Activated naive CD8-positive, alpha-beta T cell treated with anti-CD3 and anti-CD28 coated beads for 36 hours (primary cell): ENCODE data around the gene UCK2. TPM values are rescaled to one million over a fixed set of nuclear protein-coding genes. Genes with fewer than 3 reads are reported as not detected.

ENCODE experiments used
- DNase-seq: peaks from one replicate; pipeline ENCODE4 v3.0.0; 2021
- H3K27ac Mint-ChIP-seq: one replicate; pipeline ENCODE4 v1.8.0; 2022; ENCODE audit warnings: mild to moderate bottlenecking, moderate library complexity, mixed read lengths
- H3K27me3 Mint-ChIP-seq: one replicate; pipeline ENCODE4 v1.8.0; 2022; ENCODE audit warnings: mild to moderate bottlenecking, mixed read lengths
- H3K36me3 Mint-ChIP-seq: one replicate; pipeline ENCODE4 v1.8.0; 2021; ENCODE audit warnings: mild to moderate bottlenecking, mixed read lengths
- H3K4me1 Mint-ChIP-seq: one replicate; pipeline ENCODE4 v1.8.0; 2021; ENCODE audit warnings: mixed read lengths
- H3K4me3 Mint-ChIP-seq: one replicate; pipeline ENCODE4 v1.8.0; 2022; ENCODE audit warnings: mild to moderate bottlenecking, moderate library complexity, mixed read lengths
- H3K9me3 Mint-ChIP-seq: one replicate; pipeline ENCODE4 v1.8.0; 2022; ENCODE audit warnings: mixed read lengths
- total RNA-seq, 2 experiments: library from RNA; stranded (reverse); gene quantifications; one replicate each; pipeline ENCODE4 v1.2.3, GENCODE V29; 2021

Gene UCK2
- total RNA-seq, 2 experiments from 2014 or later: 88.6 to 92.2 TPM

- no peaks in the 10 kb centered on the region for H3K27me3 Mint-ChIP-seq
- H3K4me3 Mint-ChIP-seq: no peak overlapping the region
- peaks cover 31% of the 10 kb centered on the region for H3K36me3 Mint-ChIP-seq
- no peaks in the 10 kb centered on the region for H3K9me3 Mint-ChIP-seq
- DNase-seq: no peak
- H3K27ac Mint-ChIP-seq: no peak overlapping the region
- peaks cover 33% of the 10 kb centered on the region for H3K4me1 Mint-ChIP-seq
Measured at GRCh38 chr1:165844114-165844798, 16.8 kb downstream of the UCK2 start.

- Mint-ChIP-seq H3K27ac (no peak overlapping the region), H3K36me3 (peaks cover 31% of the 10 kb centered on the region), H3K27me3 (no peaks in the 10 kb centered on the region), H3K4me1 (peaks cover 35% of the 10 kb centered on the region), H3K9me3 (no peaks in the 10 kb centered on the region), H3K4me3 (no peak overlapping the region)
- no peak for DNase-seq
Measured at GRCh38 chr1:165844933-165845332, 17.5 kb downstream of the UCK2 start.

GRCh38 chr1:165845569-165845968, 18.2 kb downstream of the UCK2 start:
- no peak overlapping the region for H3K4me3 Mint-ChIP-seq
- H3K9me3 Mint-ChIP-seq: no peaks in the 10 kb centered on the region
- H3K36me3 Mint-ChIP-seq: peaks cover 27% of the 10 kb centered on the region
- H3K27me3 Mint-ChIP-seq: no peaks in the 10 kb centered on the region
- peaks cover 31% of the 10 kb centered on the region for H3K4me1 Mint-ChIP-seq
- DNase-seq: no peak
- H3K27ac Mint-ChIP-seq: no peak overlapping the region

GRCh38 chr1:165845992-165846748, 18.8 kb downstream of the UCK2 start:
- no peaks in the 10 kb centered on the region for H3K27me3 Mint-ChIP-seq
- peaks cover 34% of the 10 kb centered on the region for H3K4me1 Mint-ChIP-seq
- H3K4me3 Mint-ChIP-seq: no peak overlapping the region
- H3K27ac Mint-ChIP-seq: no peak overlapping the region
- peaks cover 27% of the 10 kb centered on the region for H3K36me3 Mint-ChIP-seq
- no peaks in the 10 kb centered on the region for H3K9me3 Mint-ChIP-seq
- DNase-seq: no peak

GRCh38 chr1:165847486-165847885, 20.1 kb downstream of the UCK2 start:
- H3K27ac Mint-ChIP-seq: no peak overlapping the region
- no peak for DNase-seq
- no peaks in the 10 kb centered on the region for H3K27me3 Mint-ChIP-seq
- no peaks in the 10 kb centered on the region for H3K9me3 Mint-ChIP-seq
- H3K4me3 Mint-ChIP-seq: no peak overlapping the region
- H3K36me3 Mint-ChIP-seq: peaks cover 28% of the 10 kb centered on the region
- peaks cover 27% of the 10 kb centered on the region for H3K4me1 Mint-ChIP-seq

- Mint-ChIP-seq H3K36me3 (peaks cover 23% of the 10 kb centered on the region), H3K27ac (no peak overlapping the region), H3K27me3 (no peaks in the 10 kb centered on the region), H3K4me1 (peaks cover 24% of the 10 kb centered on the region), H3K4me3 (no peak overlapping the region), H3K9me3 (no peaks in the 10 kb centered on the region)
- DNase-seq: no peak
Measured at GRCh38 chr1:165849353-165850133, 22.1 kb downstream of the UCK2 start.

GRCh38 chr1:165851034-165851658, 23.7 kb downstream of the UCK2 start:
- no peak for DNase-seq
- no peak overlapping the region for H3K4me3 Mint-ChIP-seq
- H3K9me3 Mint-ChIP-seq: no peaks in the 10 kb centered on the region
- H3K27ac Mint-ChIP-seq: no peak overlapping the region
- H3K4me1 Mint-ChIP-seq: peaks cover 24% of the 10 kb centered on the region
- peaks cover 23% of the 10 kb centered on the region for H3K36me3 Mint-ChIP-seq
- H3K27me3 Mint-ChIP-seq: no peaks in the 10 kb centered on the region

- peaks cover 22% of the 10 kb centered on the region for H3K4me1 Mint-ChIP-seq
- H3K9me3 Mint-ChIP-seq: no peaks in the 10 kb centered on the region
- peaks cover 20% of the 10 kb centered on the region for H3K36me3 Mint-ChIP-seq
- no peak overlapping the region for H3K27ac Mint-ChIP-seq
- no peak for DNase-seq
- no peaks in the 10 kb centered on the region for H3K27me3 Mint-ChIP-seq
- H3K4me3 Mint-ChIP-seq: no peak overlapping the region
Measured at GRCh38 chr1:165852871-165853270, 25.5 kb downstream of the UCK2 start.

GRCh38 chr1:165853528-165854075, 26.2 kb downstream of the UCK2 start:
- Mint-ChIP-seq H3K27ac (no peak overlapping the region), H3K4me3 (no peak overlapping the region), H3K27me3 (no peaks in the 10 kb centered on the region), H3K36me3 (peaks cover 15% of the 10 kb centered on the region), H3K4me1 (peaks cover 22% of the 10 kb centered on the region), H3K9me3 (no peaks in the 10 kb centered on the region)
- no peak for DNase-seq

GRCh38 chr1:165854101-165854845, 26.9 kb downstream of the UCK2 start:
- no peak overlapping the region for H3K4me3 Mint-ChIP-seq
- peaks cover 21% of the 10 kb centered on the region for H3K4me1 Mint-ChIP-seq
- peaks cover 11% of the 10 kb centered on the region for H3K36me3 Mint-ChIP-seq
- no peaks in the 10 kb centered on the region for H3K9me3 Mint-ChIP-seq
- no peak for DNase-seq
- H3K27me3 Mint-ChIP-seq: no peaks in the 10 kb centered on the region
- peak overlapping the region; percentile 4 for H3K27ac Mint-ChIP-seq

GRCh38 chr1:165855010-165855838, 27.8 kb downstream of the UCK2 start:
- H3K4me1 Mint-ChIP-seq: peaks cover 17% of the 10 kb centered on the region
- no peak overlapping the region for H3K4me3 Mint-ChIP-seq
- H3K9me3 Mint-ChIP-seq: no peaks in the 10 kb centered on the region

GRCh38 chr1:165856021-165856420, 28.6 kb downstream of the UCK2 start:
- no peak for DNase-seq
- Mint-ChIP-seq H3K9me3 (no peaks in the 10 kb centered on the region), H3K4me3 (no peak overlapping the region), H3K4me1 (peaks cover 15% of the 10 kb centered on the region), H3K27ac (no peak overlapping the region), H3K27me3 (no peaks in the 10 kb centered on the region), H3K36me3 (peaks cover 16% of the 10 kb centered on the region)

More at GRCh38 chr1:165855010-165855838, 27.8 kb downstream of the UCK2 start:
- Mint-ChIP-seq H3K36me3 (peaks cover 14% of the 10 kb centered on the region), H3K27ac (no peak overlapping the region), H3K27me3 (no peaks in the 10 kb centered on the region)
- no peak for DNase-seq

- H3K27me3 Mint-ChIP-seq: no peaks in the 10 kb centered on the region
- H3K36me3 Mint-ChIP-seq: peaks cover 17% of the 10 kb centered on the region
- H3K27ac Mint-ChIP-seq: no peak overlapping the region
- DNase-seq: no peak
- no peaks in the 10 kb centered on the region for H3K9me3 Mint-ChIP-seq
- H3K4me1 Mint-ChIP-seq: peaks cover 12% of the 10 kb centered on the region
- no peak overlapping the region for H3K4me3 Mint-ChIP-seq
Measured at GRCh38 chr1:165856606-165857005, 29.2 kb downstream of the UCK2 start.
